Measurements from ENCODE around the gene WNK2.

Gene WNK2

GRCh38 chr9:93211654-93212001, 27.7 kb downstream of the WNK2 start (continued):
- TF ChIP-seq ZNF639 (tag by site-specific recombination; IDR thresholded peaks at IDR 0.05) (no peak), EGR2 (tag by site-specific recombination; IDR thresholded peaks at IDR 0.05; ENCODE audit: low read depth) (peak; percentile 4; the same call in 1 of the 2 replicates), RBAK (tag by site-specific recombination; IDR thresholded peaks at IDR 0.05) (no peak), ZNF366 (tag by site-specific recombination; conservative IDR thresholded peaks at IDR 0.05) (peak; percentile 87), ZBTB49 (tag by site-specific recombination; IDR thresholded peaks at IDR 0.05; ENCODE audit: low read depth) (no peak)

- TF ChIP-seq ZNF18 (tag by site-specific recombination; IDR thresholded peaks at IDR 0.05) (no peak), ZBTB48 (tag by site-specific recombination; IDR thresholded peaks at IDR 0.05) (no peak), ZNF16 (tag by site-specific recombination; IDR thresholded peaks at IDR 0.05; ENCODE audit: low read depth) (no peak), REST (tag by site-specific recombination; IDR thresholded peaks at IDR 0.05) (no peak), ZNF221 (tag by site-specific recombination; IDR thresholded peaks at IDR 0.05; ENCODE audit: borderline replicate concordance) (no peak)
- H3K27ac ChIP-seq (ENCODE audit: extremely low read depth, low read depth, low read length), result no peak overlapping the region
- peaks cover 0 to 4% of the 10 kb centered on the region in 2 experiments; a peak in 1 of 3 replicates for H3K36me3 ChIP-seq (ENCODE audit: control insufficient read depth in 2 of 2, insufficient read depth in 1 of 2, low read length in 2 of 2)
- no peak overlapping the region for H3K4me3 ChIP-seq (ENCODE audit: low read depth, low read length)
- no peaks in the 10 kb centered on the region for H3K9me3 ChIP-seq (ENCODE audit: control insufficient read depth, insufficient read depth, low read depth, low read length)
- ChIA-PET POLR2A (no interaction called here), CTCF (no interaction called here)
- H3K4me1 ChIP-seq (ENCODE audit: control insufficient read depth, insufficient read depth, low read length), result no peaks in the 10 kb centered on the region
Measured at GRCh38 chr9:93212409-93212808, 28.5 kb downstream of the WNK2 start.

- H3K4me1 ChIP-seq (ENCODE audit: control insufficient read depth, insufficient read depth, low read length), result no peaks in the 10 kb centered on the region
- no peak overlapping the region for H3K4me3 ChIP-seq (ENCODE audit: low read depth, low read length)
- no peak overlapping the region for H3K27ac ChIP-seq (ENCODE audit: extremely low read depth, low read depth, low read length)
- no peaks in the 10 kb centered on the region for H3K9me3 ChIP-seq (ENCODE audit: control insufficient read depth, insufficient read depth, low read depth, low read length)
- peaks cover 0 to 2% of the 10 kb centered on the region in 2 experiments; a peak in 1 of 3 replicates for H3K36me3 ChIP-seq (ENCODE audit: control insufficient read depth in 2 of 2, insufficient read depth in 1 of 2, low read length in 2 of 2)
- ChIA-PET CTCF (interaction anchor here (1.8 kb wide), 1 partner anchor 62 kb away, joined by 4 read pairs; no protein-coding TSS in a partner anchor), POLR2A (no interaction called here)
- TF ChIP-seq ZNF112 (tag by site-specific recombination; IDR thresholded peaks at IDR 0.05), result no peak
Measured at GRCh38 chr9:93216073-93216365, 32.1 kb downstream of the WNK2 start.

- Histone ChIP-seq H3K4me1 (ENCODE audit: control insufficient read depth, insufficient read depth, low read length) (no peaks in the 10 kb centered on the region), H3K27ac (ENCODE audit: extremely low read depth, low read depth, low read length) (no peak overlapping the region), H3K9me3 (ENCODE audit: control insufficient read depth, insufficient read depth, low read depth, low read length) (no peaks in the 10 kb centered on the region), H3K4me3 (ENCODE audit: low read depth, low read length) (no peak overlapping the region), H3K36me3 (ENCODE audit: control insufficient read depth in 2 of 2, insufficient read depth in 1 of 2, low read length in 2 of 2) (no peaks in the 10 kb centered on the region)
- TF ChIP-seq ZNF155 (tag by site-specific recombination; IDR thresholded peaks at IDR 0.05) (no peak), ZNF549 (tag by site-specific recombination; IDR thresholded peaks at IDR 0.05) (no peak)
- ChIA-PET CTCF (interaction anchor here (0.6 kb wide), 2 partner anchors 111 to 124 kb away, joined by 3 to 4 read pairs; no protein-coding TSS in a partner anchor), POLR2A (no interaction called here)
Measured at GRCh38 chr9:93217706-93218105, 33.8 kb downstream of the WNK2 start.

All from HEK293 (cell line).